Ishikawa (cell line): ENCODE results near the gene CACNA1C.

Experiments used
- CEBPB ChIP-seq: IDR thresholded peaks from 2 replicates; pipeline ENCODE4 v1.6.1; 2012
- CREB1 ChIP-seq: IDR thresholded peaks from 2 replicates; pipeline ENCODE4 v1.6.1; 2012; ENCODE audit warnings: low read depth
- EGR1 ChIP-seq: IDR thresholded peaks from 2 replicates; pipeline ENCODE4 v1.6.1; 2012
- EP300 ChIP-seq: IDR thresholded peaks from 2 replicates; pipeline ENCODE4 v1.6.1; 2012; ENCODE audit warnings: borderline replicate concordance
- FOXM1 ChIP-seq: IDR thresholded peaks from 2 replicates; pipeline ENCODE4 v1.6.1; 2012; ENCODE audit warnings: low read depth, borderline replicate concordance
- NFIC ChIP-seq: IDR thresholded peaks from 2 replicates; pipeline ENCODE4 v1.6.1; 2012
- RAD21 ChIP-seq: IDR thresholded peaks from 2 replicates; pipeline ENCODE4 v1.6.1; 2012; ENCODE audit warnings: low read depth
- TAF1 ChIP-seq: IDR thresholded peaks from 2 replicates; pipeline ENCODE4 v1.6.1; 2012; ENCODE audit warnings: low read depth, mild to moderate bottlenecking
- TCF12 ChIP-seq: IDR thresholded peaks from 2 replicates; pipeline ENCODE4 v1.6.1; 2012; ENCODE audit warnings: low read depth
- TEAD4 ChIP-seq: IDR thresholded peaks from 2 replicates; pipeline ENCODE4 v1.6.1; 2012
- USF1 ChIP-seq: IDR thresholded peaks from 2 replicates; pipeline ENCODE4 v1.6.1; 2012
- YY1 ChIP-seq: IDR thresholded peaks from 2 replicates; pipeline ENCODE4 v1.6.1; 2012; ENCODE audit warnings: low read depth
- ZBTB7A ChIP-seq: IDR thresholded peaks from 2 replicates; pipeline ENCODE4 v1.6.1; 2012; ENCODE audit warnings: low read depth
- TF ChIP-seq, protein P1 (sequence below): IDR thresholded peaks from 2 replicates; pipeline ENCODE4 v1.6.1; 2012; ENCODE audit warnings: low read depth, mild to moderate bottlenecking
- TF ChIP-seq, protein P2 (sequence below): IDR thresholded peaks from 2 replicates; pipeline ENCODE4 v1.6.1; 2012

CACNA1C gene

GRCh38 chr12:2691006-2691344 is 638.2 kb downstream of the CACNA1C start:
- TF ChIP-seq USF1: no peak
- TF ChIP-seq ZBTB7A: no peak
- TF ChIP-seq, protein P1, sequence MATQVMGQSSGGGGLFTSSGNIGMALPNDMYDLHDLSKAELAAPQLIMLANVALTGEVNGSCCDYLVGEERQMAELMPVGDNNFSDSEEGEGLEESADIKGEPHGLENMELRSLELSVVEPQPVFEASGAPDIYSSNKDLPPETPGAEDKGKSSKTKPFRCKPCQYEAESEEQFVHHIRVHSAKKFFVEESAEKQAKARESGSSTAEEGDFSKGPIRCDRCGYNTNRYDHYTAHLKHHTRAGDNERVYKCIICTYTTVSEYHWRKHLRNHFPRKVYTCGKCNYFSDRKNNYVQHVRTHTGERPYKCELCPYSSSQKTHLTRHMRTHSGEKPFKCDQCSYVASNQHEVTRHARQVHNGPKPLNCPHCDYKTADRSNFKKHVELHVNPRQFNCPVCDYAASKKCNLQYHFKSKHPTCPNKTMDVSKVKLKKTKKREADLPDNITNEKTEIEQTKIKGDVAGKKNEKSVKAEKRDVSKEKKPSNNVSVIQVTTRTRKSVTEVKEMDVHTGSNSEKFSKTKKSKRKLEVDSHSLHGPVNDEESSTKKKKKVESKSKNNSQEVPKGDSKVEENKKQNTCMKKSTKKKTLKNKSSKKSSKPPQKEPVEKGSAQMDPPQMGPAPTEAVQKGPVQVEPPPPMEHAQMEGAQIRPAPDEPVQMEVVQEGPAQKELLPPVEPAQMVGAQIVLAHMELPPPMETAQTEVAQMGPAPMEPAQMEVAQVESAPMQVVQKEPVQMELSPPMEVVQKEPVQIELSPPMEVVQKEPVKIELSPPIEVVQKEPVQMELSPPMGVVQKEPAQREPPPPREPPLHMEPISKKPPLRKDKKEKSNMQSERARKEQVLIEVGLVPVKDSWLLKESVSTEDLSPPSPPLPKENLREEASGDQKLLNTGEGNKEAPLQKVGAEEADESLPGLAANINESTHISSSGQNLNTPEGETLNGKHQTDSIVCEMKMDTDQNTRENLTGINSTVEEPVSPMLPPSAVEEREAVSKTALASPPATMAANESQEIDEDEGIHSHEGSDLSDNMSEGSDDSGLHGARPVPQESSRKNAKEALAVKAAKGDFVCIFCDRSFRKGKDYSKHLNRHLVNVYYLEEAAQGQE: no peak
- no peak for TF ChIP-seq CREB1
- TF ChIP-seq NFIC: no peak
- TF ChIP-seq RAD21: no peak
- no peak for TF ChIP-seq TCF12
- no peak for TF ChIP-seq EGR1
- TF ChIP-seq, protein P2, sequence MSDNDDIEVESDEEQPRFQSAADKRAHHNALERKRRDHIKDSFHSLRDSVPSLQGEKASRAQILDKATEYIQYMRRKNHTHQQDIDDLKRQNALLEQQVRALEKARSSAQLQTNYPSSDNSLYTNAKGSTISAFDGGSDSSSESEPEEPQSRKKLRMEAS: no peak
- no peak for TF ChIP-seq EP300
- TF ChIP-seq CEBPB: no peak
- TF ChIP-seq TEAD4: no peak
- no peak for TF ChIP-seq YY1
- TF ChIP-seq TAF1: no peak
- no peak for TF ChIP-seq FOXM1

- TF ChIP-seq USF1: no peak
- TF ChIP-seq RAD21: no peak
- TF ChIP-seq CEBPB: no peak
- no peak for TF ChIP-seq TCF12
- TF ChIP-seq EP300: no peak
- no peak for TF ChIP-seq ZBTB7A
- TF ChIP-seq FOXM1: no peak
- no peak for TF ChIP-seq TEAD4
- TF ChIP-seq, protein P1: no peak
- TF ChIP-seq NFIC: no peak
- TF ChIP-seq TAF1: no peak
- TF ChIP-seq EGR1: no peak
- no peak for TF ChIP-seq CREB1
- TF ChIP-seq YY1: no peak
- TF ChIP-seq, protein P2: no peak
Measured at GRCh38 chr12:2691345-2692071, 638.7 kb downstream of the CACNA1C start.

GRCh38 chr12:2692080-2692479 is 639.3 kb downstream of the CACNA1C start:
- no peak for TF ChIP-seq EP300
- TF ChIP-seq NFIC: no peak
- no peak for TF ChIP-seq TEAD4
- no peak for TF ChIP-seq YY1
- no peak for TF ChIP-seq TCF12
- no peak for TF ChIP-seq RAD21
- TF ChIP-seq, protein P1: no peak
- no peak for TF ChIP-seq CREB1
- no peak for TF ChIP-seq CEBPB
- TF ChIP-seq TAF1: no peak
- no peak for TF ChIP-seq ZBTB7A
- TF ChIP-seq USF1: no peak
- no peak for TF ChIP-seq FOXM1
- TF ChIP-seq, protein P2: no peak
